K562 (cell line): Measurements from ENCODE around the gene OR6K6. TPM values are rescaled to one million over a fixed set of nuclear protein-coding genes. Genes with fewer than 3 reads are reported as not detected.

Experiments used
- ATAC-seq: fragments of 200-7000 bp; cut with Tn5 transposase; 3 replicates; pipeline ENCODE4 v1.9.1; 2020; ENCODE audit warnings: moderate library complexity
- BruUV-seq: library from RNA; stranded (reverse); fragments of 400-500 nt; replicated peaks from 2 replicates; lab custom pipeline; 2021; lab: Mats Ljungman, UMichigan
- CTCF ChIA-PET: fragments of 300-600 bp; formaldehyde crosslinking; extraction: SDS; loops from one replicate; lab custom pipeline; 2021; ENCODE audit warnings: low intra/inter-chr PET ratio; lab: Yijun Ruan, JAX
- POLR2A ChIA-PET: fragments of 300-600, 350-650 bp; sonication (Branson Sonifier 250); formaldehyde crosslinking; extraction: SDS; loops from one replicate; lab custom pipeline; 2021; ENCODE audit warnings: antibody characterized with exemption, inconsistent platforms; lab: Yijun Ruan, JAX
- DNase-seq, 4 experiments: peaks; one replicate each; pipeline versions ENCODE4 v3.0.0 to v3.0.0-alpha.2; 2011 to 2018; ENCODE audit warnings: low spot score in 3 of 4, mixed read lengths in 3 of 4; ENCODE audit errors: extremely low read depth in 1 of 4
- FAIRE-seq: peaks from 2 replicates; lab custom pipeline; 2011; peaks lifted over from hg19 to GRCh38; lab: Jason Lieb, UNC
- H2AFZ ChIP-seq: 2 replicates; pipeline ENCODE4 v1.6.0; 2011; ENCODE audit warnings: low read depth, low read length, control low read depth, inconsistent platforms
- H3K27ac ChIP-seq: fragments of 200-600 bp; 3 replicates; pipeline ENCODE4 v1.8.0; 2011; ENCODE audit warnings: low read depth, mild to moderate bottlenecking, control low read depth, inconsistent platforms, low read length, moderate library complexity, mixed read lengths; ENCODE audit errors: extremely low read depth
- H3K27me3 ChIP-seq, 2 experiments: fragments of 300-600 bp in 1 of 2; 2 replicates in 1 of 2; 3 replicates in 1 of 2; pipeline versions ENCODE4 v1.6.0 to v1.8.0; 2011; ENCODE audit warnings: inconsistent platforms in 2 of 2, low read length in 2 of 2, mild to moderate bottlenecking in 1 of 2, mixed read lengths in 1 of 2, moderate library complexity in 1 of 2; ENCODE audit not compliant: control insufficient read depth in 2 of 2, insufficient read depth in 2 of 2
- H3K36me3 ChIP-seq: fragments of 300-600 bp; 3 replicates; pipeline ENCODE4 v1.8.0; 2011; ENCODE audit warnings: mild to moderate bottlenecking, low read length, inconsistent platforms; ENCODE audit not compliant: control insufficient read depth, insufficient read depth
- H3K4me1 ChIP-seq, 2 experiments: fragments of 200-600 bp in 1 of 2; replicated peaks in 1 of 2; 2 replicates in 1 of 2; 3 replicates in 1 of 2; pipeline versions ENCODE4 v1.5.1 to v1.8.0; 2011; ENCODE audit warnings: inconsistent platforms in 2 of 2, low read length in 2 of 2, mild to moderate bottlenecking in 1 of 2, mixed read lengths in 1 of 2, moderate library complexity in 1 of 2; ENCODE audit not compliant: control insufficient read depth in 2 of 2, insufficient read depth in 2 of 2
- H3K4me2 ChIP-seq: 2 replicates; pipeline ENCODE4 v1.6.1; 2011; ENCODE audit warnings: low read length, control low read depth, inconsistent platforms, mixed read lengths; ENCODE audit not compliant: insufficient read depth
- H3K4me3 ChIP-seq: fragments of 200-600 bp; sonication (generic), shearing (Covaris generic); 2 replicates; pipeline ENCODE4 v1.5.1; 2016; ENCODE audit warnings: control low read depth, inconsistent platforms
- H3K79me2 ChIP-seq: fragments of 200-600 bp; 3 replicates; pipeline ENCODE4 v1.8.0; 2011; ENCODE audit warnings: low read length, inconsistent platforms; ENCODE audit not compliant: control insufficient read depth, insufficient read depth
- H3K9ac ChIP-seq, 2 experiments: 2 replicates each; pipeline versions ENCODE4 v1.6.0 to v1.6.1; 2011; ENCODE audit warnings: low read depth in 2 of 2, low read length in 2 of 2, control low read depth in 1 of 2, inconsistent platforms in 1 of 2, mild to moderate bottlenecking in 1 of 2, mixed read lengths in 1 of 2; ENCODE audit not compliant: insufficient read depth in 1 of 2
- H3K9me1 ChIP-seq: one replicate; pipeline ENCODE4 v1.6.0; 2011; ENCODE audit warnings: inconsistent platforms, mild to moderate bottlenecking, low read length, moderate library complexity; ENCODE audit not compliant: control insufficient read depth, insufficient read depth
- H3K9me3 ChIP-seq: replicated peaks from 2 replicates; pipeline ENCODE4 v1.5.1; 2011; ENCODE audit warnings: low read depth, low read length, inconsistent platforms; ENCODE audit not compliant: control insufficient read depth, insufficient read depth
- H4K20me1 ChIP-seq: replicated peaks from 2 replicates; pipeline ENCODE4 v1.6.1; 2011; ENCODE audit warnings: low read length, inconsistent platforms, mixed read lengths; ENCODE audit not compliant: control insufficient read depth, insufficient read depth
- COPS2 ChIP-seq: fragments of 450-650 bp; conservative IDR thresholded peaks from 2 replicates; pipeline ENCODE4 v1.6.1; 2016; ENCODE audit warnings: mild to moderate bottlenecking, moderate library complexity
- STAG1 ChIP-seq: sonication (generic); formaldehyde crosslinking; IDR thresholded peaks from 2 replicates; pipeline ENCODE4 v1.5.0; 2020; ENCODE audit warnings: missing genetic modification reagents, borderline replicate concordance
- ZNF277 ChIP-seq: fragments of 250-450 bp; sonication (Bioruptor Pico); IDR thresholded peaks from 2 replicates; pipeline ENCODE4 v1.8.0; 2022; ENCODE audit warnings: inconsistent platforms, mild to moderate bottlenecking, moderate library complexity, borderline replicate concordance
- ZNF444 ChIP-seq: fragments of 250-450 bp; sonication (Bioruptor Pico); IDR thresholded peaks from 2 replicates; pipeline ENCODE4 v1.4.0; 2020; ENCODE audit warnings: mild to moderate bottlenecking, moderate library complexity
- WGBS: fragments of 100-300 bp; shearing (Covaris generic); methylation state at CpG from one replicate; pipeline ENCODE4 v1.1.6; 2016; ENCODE audit warnings: low coverage, mixed read lengths; ENCODE audit not compliant: insufficient coverage; ENCODE audit errors: missing lambda C conversion rate; 5-methylcytosine and 5-hydroxymethylcytosine counted together
- in situ Hi-C: fragments of 300-500 bp; cut with MboI; formaldehyde crosslinking; loops from 4 replicates; pipeline ENCODE4 v1.15.0; 2018; ENCODE audit warnings: inconsistent platforms, mixed read lengths
- intact Hi-C: fragments of 100-400 bp; cut with micrococcal nuclease; formaldehyde crosslinking; loops from 2 replicates; pipeline ENCODE4 v1.14.2; 2022
- polyA plus RNA-seq, 8 experiments: library from polyadenylated mRNA; depleted of rRNA in 4 of 8; stranded (reverse) in 5 of 8; unstranded in 3 of 8; fragments of >200 nt; fragmentation: Nextera tagmentation in 2 of 8; fragmentation: Illumina TruSeq in 1 of 8; extraction: Ambion mirVana in 2 of 8; extraction: Trizol in 1 of 8; gene quantifications; 2 replicates each; pipeline versions ENCODE4 v1.2.1 to v1.2.3, GENCODE V29; 2011 to 2014; ENCODE audit warnings: inconsistent platforms in 1 of 8, missing spikeins in 1 of 8
- total RNA-seq, 7 experiments: library from RNA; depleted of rRNA in 6 of 7; stranded (reverse); fragments of >200 nt in 6 of 7; fragmentation: Illumina TruSeq in 2 of 7; extraction: Trizol in 2 of 7; gene quantifications; 2 replicates each; pipeline versions ENCODE4 v1.2.1 to v1.2.3, GENCODE V29; 2011 to 2021; ENCODE audit warnings: low replicate concordance in 1 of 7
- TF ChIP-seq, protein P1 (sequence below), 2 experiments: fragments of 450-650 bp in 1 of 2; sonication (generic) in 1 of 2; formaldehyde crosslinking in 1 of 2; IDR thresholded peaks in 1 of 2; conservative IDR thresholded peaks in 1 of 2; 2 replicates each; pipeline versions ENCODE4 v1.6.1 to v1.8.1; 2016 to 2023; ENCODE audit warnings: mild to moderate bottlenecking in 2 of 2, moderate library complexity in 2 of 2, inconsistent platforms in 1 of 2, missing genetic modification reagents in 1 of 2
- TF ChIP-seq, protein P2 (sequence below): IDR thresholded peaks from 2 replicates; pipeline ENCODE4 v1.6.1; 2014; ENCODE audit warnings: antibody characterized with exemption

OR6K6 gene
- total and polyA plus RNA-seq, 9 of the 15 experiments (the other 6 are each of a cell fraction or from before 2014, with no cell fraction given) = not detected

DNA sequence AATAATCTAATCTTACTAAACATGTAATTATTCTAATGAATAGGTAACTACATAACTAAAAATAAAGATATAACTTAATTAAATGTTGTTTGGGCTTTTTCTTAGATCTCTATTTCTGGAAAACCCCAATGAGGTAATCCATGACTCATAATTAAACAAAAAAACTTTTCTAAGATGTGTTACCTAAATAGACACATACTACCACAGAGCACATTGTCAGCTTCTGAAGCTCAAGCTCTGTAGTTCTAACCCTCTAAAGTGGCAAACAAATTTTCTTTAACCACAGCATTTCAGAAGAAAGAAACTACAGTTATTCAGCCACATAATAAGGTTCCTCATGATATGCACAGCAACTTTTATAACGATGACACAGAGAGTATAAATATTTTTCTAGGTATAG, 38.2 kb upstream of the OR6K6 start:
- Histone ChIP-seq H3K27ac (no peak overlapping the region), H3K9ac (no peak overlapping the region), H3K27me3 (no peaks in the 10 kb centered on the region), H3K79me2 (no peaks in the 10 kb centered on the region), H3K4me2 (no peak overlapping the region), H3K4me1 (no peaks in the 10 kb centered on the region), H2AFZ (no peak overlapping the region), H3K36me3 (no peaks in the 10 kb centered on the region), H4K20me1 (no peaks in the 10 kb centered on the region), H3K9me1 (no peaks in the 10 kb centered on the region), H3K4me3 (no peak overlapping the region), H3K9me3 (no peaks in the 10 kb centered on the region)
- in situ Hi-C loops = no loop called here
- 56% methylated on average over 1 of the region's 1 CpG for WGBS
- CTCF ChIA-PET = no interaction called here
- no peak for ATAC-seq
- no peak for DNase-seq
- POLR2A ChIA-PET = no interaction called here
- intact Hi-C loops = no loop called here
- BruUV-seq = no TSS peak
- no peak for FAIRE-seq
- TF ChIP-seq, protein P1, sequence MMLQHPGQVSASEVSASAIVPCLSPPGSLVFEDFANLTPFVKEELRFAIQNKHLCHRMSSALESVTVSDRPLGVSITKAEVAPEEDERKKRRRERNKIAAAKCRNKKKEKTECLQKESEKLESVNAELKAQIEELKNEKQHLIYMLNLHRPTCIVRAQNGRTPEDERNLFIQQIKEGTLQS (IDR thresholded peaks at IDR 0.05) = peak; percentile 42; the same call in 1 of the 2 replicates
- TF ChIP-seq, protein P1 (CRISPR knock-in tag; conservative IDR thresholded peaks at IDR 0.05) = no peak
- no peak for TF ChIP-seq COPS2
- TF ChIP-seq STAG1 (CRISPR knock-in tag) = no peak
- no peak for TF ChIP-seq ZNF277 (CRISPR knock-in tag)
- TF ChIP-seq, protein P2, sequence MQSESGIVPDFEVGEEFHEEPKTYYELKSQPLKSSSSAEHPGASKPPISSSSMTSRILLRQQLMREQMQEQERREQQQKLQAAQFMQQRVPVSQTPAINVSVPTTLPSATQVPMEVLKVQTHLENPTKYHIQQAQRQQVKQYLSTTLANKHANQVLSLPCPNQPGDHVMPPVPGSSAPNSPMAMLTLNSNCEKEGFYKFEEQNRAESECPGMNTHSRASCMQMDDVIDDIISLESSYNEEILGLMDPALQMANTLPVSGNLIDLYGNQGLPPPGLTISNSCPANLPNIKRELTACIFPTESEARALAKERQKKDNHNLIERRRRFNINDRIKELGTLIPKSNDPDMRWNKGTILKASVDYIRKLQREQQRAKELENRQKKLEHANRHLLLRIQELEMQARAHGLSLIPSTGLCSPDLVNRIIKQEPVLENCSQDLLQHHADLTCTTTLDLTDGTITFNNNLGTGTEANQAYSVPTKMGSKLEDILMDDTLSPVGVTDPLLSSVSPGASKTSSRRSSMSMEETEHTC = no peak
- TF ChIP-seq ZNF444 (CRISPR knock-in tag) = no peak
